Motor neuron (in vitro differentiated cells): ENCODE data around the gene RPH3AL. TPM values are rescaled to one million over a fixed set of nuclear protein-coding genes. Genes with fewer than 3 reads are reported as not detected.

Source experiments
- ATAC-seq, 8 experiments: fragments of 200-7000 bp; cut with Tn5 transposase; replicated peaks in 6 of 8; 2 replicates each; pipeline ENCODE4 v1.8.0; 2021; ENCODE audit warnings: mild to moderate bottlenecking in 8 of 8, moderate library complexity in 8 of 8
- H3K27ac ChIP-seq, 2 donors: fragments of 250-450 bp; sonication (Bioruptor Pico); 2 replicates each; pipeline ENCODE4 v1.9.0; 2021; ENCODE audit warnings: antibody characterized with exemption in 2 of 2, mild to moderate bottlenecking in 2 of 2, moderate library complexity in 1 of 2
- H3K4me1 ChIP-seq, 2 donors: fragments of 250-450 bp; sonication (Bioruptor Pico); replicated peaks in 1 of 2; 2 replicates each; pipeline ENCODE4 v1.6.1; 2021; ENCODE audit warnings: antibody characterized with exemption in 2 of 2, mild to moderate bottlenecking in 2 of 2, moderate library complexity in 1 of 2
- H3K4me3 ChIP-seq, 5 donors: fragments of 250-450 bp; sonication (Bioruptor Pico); 2 replicates each; pipeline ENCODE4 v1.9.0; 2021; ENCODE audit warnings: antibody characterized with exemption in 5 of 5, mild to moderate bottlenecking in 5 of 5, moderate library complexity in 4 of 5
- WGBS, 10 experiments: fragments of 450-650 bp; shearing (Covaris generic); methylation state at CpG; one replicate each; pipeline ENCODE4 v1.0.0; 2022; 5-methylcytosine and 5-hydroxymethylcytosine counted together
- in situ Hi-C, 9 experiments: fragments of 400-800 bp; cut with MboI; loops; one replicate each; pipeline ENCODE4 v1.15.0; 2021; ENCODE audit warnings: low sequenced_read_pairs in 9 of 9, low pct_unique_long_range_greater_than_20kb in 2 of 9; ENCODE audit not compliant: unreplicated experiment in 9 of 9
- total RNA-seq, 8 experiments: library from RNA; unstranded; fragments of 300-600 nt; gene quantifications; 2 replicates each; pipeline versions ENCODE4 v1.2.3 to v1.2.4, GENCODE V29; 2022

Gene RPH3AL
- total RNA-seq, 8 experiments from 2014 or later = 1.4 to 7.6 (median 3.0) TPM

- H3K27ac ChIP-seq = no peak overlapping the region
- no peak overlapping the region for H3K4me3 ChIP-seq
- no peak for ATAC-seq
- H3K4me1 ChIP-seq = peaks cover 15 to 24% of the 10 kb centered on the region in 2 donors
- 0 to 100% (median 72%) methylated on average over 1 to 9 of the region's 10 CpGs; no CpG with 5 or more reads in 5 of the 10 experiments for WGBS, 10 experiments
- in situ Hi-C loops = no loop called here
Observed at GRCh38 chr17:265718-266117, 86.9 kb downstream of the RPH3AL start.

- no peak overlapping the region for H3K27ac ChIP-seq
- no peak for ATAC-seq
- WGBS, 10 experiments = 70 to 100% (median 92%) methylated on average over 2 to 16 of the region's 24 CpGs; no CpG with 5 or more reads in 4 of the 10 experiments
- in situ Hi-C loops = no loop called here
- H3K4me1 ChIP-seq = peaks cover 33 to 43% of the 10 kb centered on the region in 2 donors
- H3K4me3 ChIP-seq = no peak overlapping the region
Observed at GRCh38 chr17:263773-264172, 88.8 kb downstream of the RPH3AL start.

GRCh38 chr17:263271-263670 lies 89.3 kb downstream of the RPH3AL start:
- WGBS, 10 experiments = 83 to 99% (median 94%) methylated on average over 1 to 16 of the region's 18 CpGs
- in situ Hi-C loops = no loop called here
- Histone ChIP-seq H3K4me1 (peaks cover 33 to 44% of the 10 kb centered on the region in 2 donors), H3K4me3 (no peak overlapping the region), H3K27ac (no peak overlapping the region)
- ATAC-seq = no peak

GRCh38 chr17:261635-262034 lies 91.0 kb downstream of the RPH3AL start:
- ATAC-seq = no peak
- H3K4me3 ChIP-seq = no peak overlapping the region
- peaks cover 21 to 28% of the 10 kb centered on the region in 2 donors for H3K4me1 ChIP-seq
- in situ Hi-C loops = no loop called here
- 26 to 88% (median 67%) methylated on average over 4 to 8 of the region's 8 CpGs; no CpG with 5 or more reads in 1 of the 10 experiments for WGBS, 10 experiments
- no peak overlapping the region for H3K27ac ChIP-seq

- Histone ChIP-seq H3K4me1 (peaks cover 19 to 21% of the 10 kb centered on the region in 2 donors), H3K27ac (no peak overlapping the region), H3K4me3 (no peak overlapping the region)
- no peak for ATAC-seq
- WGBS, 10 experiments = 17 to 100% (median 80%) methylated on average over 1 to 3 of the region's 4 CpGs; no CpG with 5 or more reads in 3 of the 10 experiments
- in situ Hi-C loops = no loop called here
Observed at GRCh38 chr17:260944-261343, 91.7 kb downstream of the RPH3AL start.

GRCh38 chr17:260031-260791 lies 92.4 kb downstream of the RPH3AL start:
- H3K4me3 ChIP-seq = no peak overlapping the region
- peak in 5 of 8 experiments; percentile 58 to 76 (median 68) for ATAC-seq

GRCh38 chr17:259341-259976 lies 93.1 kb downstream of the RPH3AL start:
- peak in 5 of 8 experiments; percentile 59 to 81 (median 67) for ATAC-seq
- H3K27ac ChIP-seq = no peak overlapping the region
- H3K4me3 ChIP-seq = no peak overlapping the region
- peaks cover 19 to 21% of the 10 kb centered on the region in 2 donors for H3K4me1 ChIP-seq
- WGBS, 10 experiments = 25 to 80% (median 60%) methylated on average over 1 to 8 of the region's 22 CpGs; no CpG with 5 or more reads in 3 of the 10 experiments
- in situ Hi-C loops = no loop called here

More at GRCh38 chr17:260031-260791, 92.4 kb downstream of the RPH3AL start:
- in situ Hi-C loops = no loop called here
- Histone ChIP-seq H3K27ac (peak overlapping the region in 1 of 2 donors; percentile 22), H3K4me1 (peaks cover 19 to 21% of the 10 kb centered on the region in 2 donors)
- WGBS, 10 experiments = 34 to 100% (median 77%) methylated on average over 1 to 5 of the region's 15 CpGs; no CpG with 5 or more reads in 4 of the 10 experiments

GRCh38 chr17:258906-259305 lies 93.7 kb downstream of the RPH3AL start:
- in situ Hi-C loops = no loop called here
- Histone ChIP-seq H3K27ac (no peak overlapping the region), H3K4me1 (peaks cover 19 to 21% of the 10 kb centered on the region in 2 donors), H3K4me3 (no peak overlapping the region)
- WGBS, 10 experiments = 60 to 80% (median 76%) methylated on average over 1 to 2 of the region's 12 CpGs; no CpG with 5 or more reads in 7 of the 10 experiments
- peak in 1 of 8 experiments; percentile 7 for ATAC-seq

GRCh38 chr17:258045-258734 lies 94.4 kb downstream of the RPH3AL start:
- 44 to 80% (median 64%) methylated on average over 1 to 13 of the region's 23 CpGs; no CpG with 5 or more reads in 6 of the 10 experiments for WGBS, 10 experiments
- Histone ChIP-seq H3K4me1 (peaks cover 19 to 21% of the 10 kb centered on the region in 2 donors), H3K27ac (no peak overlapping the region), H3K4me3 (no peak overlapping the region)
- ATAC-seq = no peak
- in situ Hi-C loops = no loop called here

GRCh38 chr17:253091-253846 lies 99.3 kb downstream of the RPH3AL start:
- ATAC-seq = no peak
- Histone ChIP-seq H3K4me3 (no peak overlapping the region), H3K27ac (no peak overlapping the region), H3K4me1 (no peaks in the 10 kb centered on the region)
- in situ Hi-C loops = no loop called here
- WGBS, 10 experiments = 34 to 100% (median 80%) methylated on average over 2 to 6 of the region's 29 CpGs; no CpG with 5 or more reads in 2 of the 10 experiments

- no peak for ATAC-seq
- H3K4me3 ChIP-seq = no peak overlapping the region
- in situ Hi-C loops = no loop called here
- H3K4me1 ChIP-seq = no peaks in the 10 kb centered on the region
- H3K27ac ChIP-seq = no peak overlapping the region
- 40 to 95% (median 57%) methylated on average over 1 to 11 of the region's 13 CpGs; no CpG with 5 or more reads in 1 of the 10 experiments for WGBS, 10 experiments
Observed at GRCh38 chr17:252456-252855, 100.2 kb downstream of the RPH3AL start.

GRCh38 chr17:251531-251930 lies 101.1 kb downstream of the RPH3AL start:
- ATAC-seq = no peak
- in situ Hi-C loops = no loop called here
- Histone ChIP-seq H3K27ac (no peak overlapping the region), H3K4me1 (no peaks in the 10 kb centered on the region), H3K4me3 (no peak overlapping the region)
- 20 to 86% (median 65%) methylated on average over 1 to 8 of the region's 12 CpGs; no CpG with 5 or more reads in 6 of the 10 experiments for WGBS, 10 experiments
